GM12878 (cell line): ENCODE results near the gene IP6K3. TPM values are rescaled to one million over a fixed set of nuclear protein-coding genes. Genes with fewer than 3 reads are reported as not detected.

Experiments used
- ATAC-seq: fragments of 200-7000 bp; cut with Tn5 transposase; 3 replicates; pipeline ENCODE4 v1.9.1; 2020; ENCODE audit warnings: mild to moderate bottlenecking, moderate library complexity
- BruUV-seq: library from RNA; stranded (reverse); fragments of 400-500 nt; replicated peaks from 2 replicates; lab custom pipeline; 2021; lab: Mats Ljungman, UMichigan
- CTCF ChIA-PET: fragments of 300-600 bp; sonication (Branson Sonifier 250); formaldehyde crosslinking; extraction: SDS; loops from one replicate; lab custom pipeline; 2021; ENCODE audit warnings: inconsistent platforms; lab: Yijun Ruan, JAX
- POLR2A ChIA-PET: fragments of 350-600 bp; formaldehyde crosslinking; extraction: SDS; loops from one replicate; lab custom pipeline; 2021; ENCODE audit warnings: inconsistent platforms; lab: Charles Lee
- RAD21 ChIA-PET: fragments of 300-600 bp; sonication (Branson Sonifier 250); formaldehyde crosslinking; loops from one replicate; lab custom pipeline; 2023; ENCODE audit warnings: antibody characterized with exemption; ENCODE audit not compliant: unreplicated experiment; lab: Charles Lee
- SMC1A ChIA-PET: fragments of 300-600 bp; sonication (Branson Sonifier 250); formaldehyde crosslinking; loops from one replicate; lab custom pipeline; 2023; ENCODE audit not compliant: unreplicated experiment, uncharacterized antibody; lab: Charles Lee
- DNase-seq: peaks from one replicate; pipeline ENCODE4 v3.0.0-alpha.2; 2011; ENCODE audit warnings: low read depth, low spot score
- FAIRE-seq: peaks from 3 replicates; lab custom pipeline; 2011; peaks lifted over from hg19 to GRCh38; lab: Jason Lieb, UNC
- H2AFZ ChIP-seq: 2 replicates; pipeline ENCODE4 v1.6.0; 2011; ENCODE audit warnings: low read depth, low read length, control low read depth; ENCODE audit not compliant: control insufficient read depth
- H3K27ac ChIP-seq: 2 replicates; pipeline ENCODE4 v1.5.1; 2011; ENCODE audit warnings: control low read depth; ENCODE audit not compliant: control insufficient read depth, insufficient read depth
- H3K27me3 ChIP-seq, 2 experiments: replicated peaks in 1 of 2; 2 replicates each; pipeline versions ENCODE4 v1.6.0 to v1.6.1; 2011; ENCODE audit warnings: low read length in 1 of 2; ENCODE audit not compliant: control insufficient read depth in 2 of 2, insufficient read depth in 2 of 2
- H3K36me3 ChIP-seq, 2 experiments: 2 replicates each; pipeline ENCODE4 v1.5.1; 2011; ENCODE audit warnings: low read length in 1 of 2; ENCODE audit not compliant: control insufficient read depth in 2 of 2, insufficient read depth in 2 of 2
- H3K4me1 ChIP-seq: 2 replicates; pipeline ENCODE4 v1.6.1; 2011; ENCODE audit warnings: mild to moderate bottlenecking, low read length, moderate library complexity, mixed read lengths; ENCODE audit not compliant: control insufficient read depth, insufficient read depth
- H3K4me2 ChIP-seq: 2 replicates; pipeline ENCODE4 v1.6.0; 2011; ENCODE audit warnings: control low read depth; ENCODE audit not compliant: control insufficient read depth, insufficient read depth
- H3K4me3 ChIP-seq: fragments of 200-600 bp; sonication (generic); 2 replicates; pipeline ENCODE4 v1.5.1; 2016
- H3K79me2 ChIP-seq: 2 replicates; pipeline ENCODE4 v1.6.0; 2011; ENCODE audit warnings: low read length; ENCODE audit not compliant: control insufficient read depth, insufficient read depth
- H3K9ac ChIP-seq: 2 replicates; pipeline ENCODE4 v1.8.0; 2011; ENCODE audit warnings: low read length, control low read depth, mixed read lengths; ENCODE audit not compliant: control insufficient read depth, insufficient read depth
- H3K9me3 ChIP-seq: replicated peaks from 3 replicates; pipeline ENCODE4 v1.5.1; 2011; ENCODE audit warnings: mild to moderate bottlenecking, low read length; ENCODE audit not compliant: control insufficient read depth, insufficient read depth
- H4K20me1 ChIP-seq: 2 replicates; pipeline ENCODE4 v1.6.0; 2011; ENCODE audit not compliant: control insufficient read depth, insufficient read depth
- BHLHE40 ChIP-seq, 2 experiments: fragments of 450-650 bp in 1 of 2; IDR thresholded peaks; 2 replicates each; pipeline ENCODE4 v1.6.1; 2011 to 2017; ENCODE audit warnings: low read depth in 2 of 2, borderline replicate concordance in 1 of 2, improper control_type of control experiment in 1 of 2, low read length in 1 of 2, mild to moderate bottlenecking in 1 of 2
- IKZF2 ChIP-seq, 2 experiments: fragments of 450-650 bp; IDR thresholded peaks; 2 replicates each; pipeline ENCODE4 v1.6.1; 2017; ENCODE audit warnings: mild to moderate bottlenecking in 2 of 2, moderate library complexity in 2 of 2
- KLF5 ChIP-seq: fragments of 450-650 bp; IDR thresholded peaks from 2 replicates; pipeline ENCODE4 v1.6.1; 2014; ENCODE audit warnings: mild to moderate bottlenecking; ENCODE audit not compliant: partially characterized antibody
- RB1 ChIP-seq: fragments of 450-650 bp; formaldehyde crosslinking; IDR thresholded peaks from 2 replicates; pipeline ENCODE4 v1.6.1; 2017; ENCODE audit warnings: mild to moderate bottlenecking, borderline replicate concordance
- WGBS: methylation state at CpG from one replicate; pipeline ENCODE4 v1.1.6; 2016; ENCODE audit warnings: low lambda C conversion rate; ENCODE audit not compliant: insufficient replicate concordance, insufficient coverage; ENCODE audit errors: missing lambda C conversion rate; 5-methylcytosine and 5-hydroxymethylcytosine counted together
- in situ Hi-C: fragments of 300-500 bp; cut with MboI; formaldehyde crosslinking; loops from 9 replicates; pipeline ENCODE4 v1.14.3; 2018; ENCODE audit warnings: mixed read lengths
- intact Hi-C: fragments of 100-400 bp; cut with micrococcal nuclease; formaldehyde crosslinking; loops from one replicate; pipeline ENCODE4 v1.14.2; 2022; ENCODE audit not compliant: unreplicated experiment
- polyA plus RNA-seq, 11 experiments: library from polyadenylated mRNA; depleted of rRNA in 4 of 11; unstranded in 6 of 11; stranded (reverse) in 5 of 11; fragments of >200 nt; fragmentation: Nextera tagmentation in 4 of 11; fragmentation: Illumina TruSeq in 1 of 11; extraction: Ambion mirVana in 4 of 11; extraction: Trizol in 1 of 11; gene quantifications; 1 replicate in 1 of 11; 2 replicates in 10 of 11; pipeline versions ENCODE4 v1.2.1 to v1.2.3, GENCODE V29; 2011 to 2016; ENCODE audit warnings: inconsistent platforms in 2 of 11, missing spikeins in 2 of 11, low read depth in 1 of 11
- total RNA-seq, 4 experiments: library from RNA; depleted of rRNA in 3 of 4; stranded (reverse); fragments of >200 nt in 3 of 4; fragmentation: Illumina TruSeq in 1 of 4; extraction: Trizol in 1 of 4; gene quantifications; 2 replicates each; pipeline versions ENCODE4 v1.2.1 to v1.2.3, GENCODE V29; 2013 to 2021
- TF ChIP-seq, protein P1 (sequence below), 3 experiments: IDR thresholded peaks in 2 of 3; conservative IDR thresholded peaks in 1 of 3; 2 replicates each; pipeline ENCODE4 v1.5.1; 2011; ENCODE audit warnings: low read depth in 3 of 3, low read length in 3 of 3, mild to moderate bottlenecking in 3 of 3, control low read depth in 2 of 3, moderate library complexity in 2 of 3, inconsistent platforms in 1 of 3, mixed read lengths in 1 of 3; ENCODE audit not compliant: control insufficient read depth in 2 of 3, insufficient read depth in 1 of 3; ENCODE audit errors: extremely low read depth in 1 of 3
- TF ChIP-seq, protein P2 (sequence below): IDR thresholded peaks from 2 replicates; pipeline ENCODE4 v1.6.1; 2011; ENCODE audit warnings: low read depth, low read length, improper control_type of control experiment, borderline replicate concordance

The IP6K3 gene
- total and polyA plus RNA-seq, 10 of the 15 experiments (the other 5 are each of a cell fraction or from before 2014, with no cell fraction given), result 0.02 to 0.15 (median 0.09) TPM; not detected in 7

- Histone ChIP-seq H2AFZ (no peak overlapping the region), H3K4me2 (no peak overlapping the region), H3K36me3 (no peaks in the 10 kb centered on the region; a peak in 1 of 4 replicates), H3K27ac (no peak overlapping the region), H4K20me1 (no peaks in the 10 kb centered on the region), H3K27me3 (peaks cover 0 to 2% of the 10 kb centered on the region in 2 experiments; a peak in 1 of 4 replicates), H3K9me3 (no peaks in the 10 kb centered on the region), H3K79me2 (no peaks in the 10 kb centered on the region), H3K4me3 (no peak overlapping the region), H3K4me1 (peaks cover 13% of the 10 kb centered on the region), H3K9ac (no peak overlapping the region)
- in situ Hi-C loops (no loop called here), intact Hi-C loops (no loop called here)
- ATAC-seq (no peak), DNase-seq (no peak), FAIRE-seq (no peak)
- RAD21 ChIA-PET, result no interaction called here
- SMC1A ChIA-PET, result interaction anchor here (1.0 kb wide), 1 partner anchor 351 kb away, joined by 3 read pairs; no protein-coding TSS in a partner anchor
- POLR2A ChIA-PET, result no interaction called here
- TF ChIP-seq IKZF2 (IDR thresholded peaks at IDR 0.05) (no peak), KLF5 (no peak), RB1 (no peak), BHLHE40 (IDR thresholded peaks at IDR 0.05; ENCODE audit: borderline replicate concordance in 1 of 2, low read depth in 2 of 2, low read length in 1 of 2) (no peak)
- TF ChIP-seq, protein P1, sequence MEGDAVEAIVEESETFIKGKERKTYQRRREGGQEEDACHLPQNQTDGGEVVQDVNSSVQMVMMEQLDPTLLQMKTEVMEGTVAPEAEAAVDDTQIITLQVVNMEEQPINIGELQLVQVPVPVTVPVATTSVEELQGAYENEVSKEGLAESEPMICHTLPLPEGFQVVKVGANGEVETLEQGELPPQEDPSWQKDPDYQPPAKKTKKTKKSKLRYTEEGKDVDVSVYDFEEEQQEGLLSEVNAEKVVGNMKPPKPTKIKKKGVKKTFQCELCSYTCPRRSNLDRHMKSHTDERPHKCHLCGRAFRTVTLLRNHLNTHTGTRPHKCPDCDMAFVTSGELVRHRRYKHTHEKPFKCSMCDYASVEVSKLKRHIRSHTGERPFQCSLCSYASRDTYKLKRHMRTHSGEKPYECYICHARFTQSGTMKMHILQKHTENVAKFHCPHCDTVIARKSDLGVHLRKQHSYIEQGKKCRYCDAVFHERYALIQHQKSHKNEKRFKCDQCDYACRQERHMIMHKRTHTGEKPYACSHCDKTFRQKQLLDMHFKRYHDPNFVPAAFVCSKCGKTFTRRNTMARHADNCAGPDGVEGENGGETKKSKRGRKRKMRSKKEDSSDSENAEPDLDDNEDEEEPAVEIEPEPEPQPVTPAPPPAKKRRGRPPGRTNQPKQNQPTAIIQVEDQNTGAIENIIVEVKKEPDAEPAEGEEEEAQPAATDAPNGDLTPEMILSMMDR (IDR thresholded peaks at IDR 0.05 in 2 of 3, conservative IDR thresholded peaks at IDR 0.05 in 1 of 3; ENCODE audit: control insufficient read depth in 2 of 3, extremely low read depth in 1 of 3, insufficient read depth in 1 of 3, low read depth in 3 of 3, low read length in 3 of 3), result no peak
- TF ChIP-seq, protein P2, sequence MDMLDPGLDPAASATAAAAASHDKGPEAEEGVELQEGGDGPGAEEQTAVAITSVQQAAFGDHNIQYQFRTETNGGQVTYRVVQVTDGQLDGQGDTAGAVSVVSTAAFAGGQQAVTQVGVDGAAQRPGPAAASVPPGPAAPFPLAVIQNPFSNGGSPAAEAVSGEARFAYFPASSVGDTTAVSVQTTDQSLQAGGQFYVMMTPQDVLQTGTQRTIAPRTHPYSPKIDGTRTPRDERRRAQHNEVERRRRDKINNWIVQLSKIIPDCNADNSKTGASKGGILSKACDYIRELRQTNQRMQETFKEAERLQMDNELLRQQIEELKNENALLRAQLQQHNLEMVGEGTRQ, result no peak
- WGBS, result 50% methylated on average over 8 of the region's 8 CpGs
- CTCF ChIA-PET, result interaction anchor here (0.6 to 0.9 kb wide), 2 partner anchors 15 to 55 kb away, joined by 3 to 4 read pairs; no protein-coding TSS in a partner anchor
- BruUV-seq, result no TSS peak
Observed at GRCh38 chr6:33716890-33717632, 29.6 kb downstream of the IP6K3 start.
